GM12864 (cell line): ENCODE data around the gene PTPMT1.

ENCODE experiments used
- DNase-seq: peaks from one replicate; pipeline ENCODE4 v3.0.0-alpha.2; 2011; ENCODE audit warnings: low read depth
- H3K4me3 ChIP-seq: 2 replicates; pipeline ENCODE4 v1.5.1; 2011; ENCODE audit warnings: mild to moderate bottlenecking, low read depth, low read length, control low read depth
- TF ChIP-seq, protein P1 (sequence below): IDR thresholded peaks from 2 replicates; pipeline ENCODE4 v1.5.1; 2011; ENCODE audit warnings: low read depth, mild to moderate bottlenecking, moderate library complexity, low read length, control low read depth, inconsistent platforms; ENCODE audit errors: missing control alignments

PTPMT1 gene

DNA sequence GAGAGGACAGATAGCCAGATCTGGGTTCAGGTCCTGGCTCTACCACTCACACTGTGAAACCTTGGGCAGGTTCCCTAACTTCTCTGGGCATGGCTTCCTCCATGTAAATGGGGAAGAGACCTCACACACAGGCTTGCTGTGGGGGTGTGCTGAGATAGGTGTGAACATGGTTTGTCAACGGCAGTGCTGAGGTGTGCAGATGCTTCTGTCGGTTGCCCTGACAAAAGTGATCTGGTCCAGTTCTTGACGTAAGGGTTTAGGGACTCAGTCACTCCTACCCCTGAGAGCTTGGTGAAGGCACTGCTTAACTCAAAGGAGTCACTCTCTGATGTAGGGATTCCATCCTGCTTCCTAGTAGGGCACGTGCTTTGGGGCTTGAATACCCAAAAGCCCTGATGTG is 26.9 kb downstream of the PTPMT1 start:
- DNase-seq, result no peak
- TF ChIP-seq, protein P1, sequence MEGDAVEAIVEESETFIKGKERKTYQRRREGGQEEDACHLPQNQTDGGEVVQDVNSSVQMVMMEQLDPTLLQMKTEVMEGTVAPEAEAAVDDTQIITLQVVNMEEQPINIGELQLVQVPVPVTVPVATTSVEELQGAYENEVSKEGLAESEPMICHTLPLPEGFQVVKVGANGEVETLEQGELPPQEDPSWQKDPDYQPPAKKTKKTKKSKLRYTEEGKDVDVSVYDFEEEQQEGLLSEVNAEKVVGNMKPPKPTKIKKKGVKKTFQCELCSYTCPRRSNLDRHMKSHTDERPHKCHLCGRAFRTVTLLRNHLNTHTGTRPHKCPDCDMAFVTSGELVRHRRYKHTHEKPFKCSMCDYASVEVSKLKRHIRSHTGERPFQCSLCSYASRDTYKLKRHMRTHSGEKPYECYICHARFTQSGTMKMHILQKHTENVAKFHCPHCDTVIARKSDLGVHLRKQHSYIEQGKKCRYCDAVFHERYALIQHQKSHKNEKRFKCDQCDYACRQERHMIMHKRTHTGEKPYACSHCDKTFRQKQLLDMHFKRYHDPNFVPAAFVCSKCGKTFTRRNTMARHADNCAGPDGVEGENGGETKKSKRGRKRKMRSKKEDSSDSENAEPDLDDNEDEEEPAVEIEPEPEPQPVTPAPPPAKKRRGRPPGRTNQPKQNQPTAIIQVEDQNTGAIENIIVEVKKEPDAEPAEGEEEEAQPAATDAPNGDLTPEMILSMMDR, result no peak
- H3K4me3 ChIP-seq, result no peak overlapping the region

DNA sequence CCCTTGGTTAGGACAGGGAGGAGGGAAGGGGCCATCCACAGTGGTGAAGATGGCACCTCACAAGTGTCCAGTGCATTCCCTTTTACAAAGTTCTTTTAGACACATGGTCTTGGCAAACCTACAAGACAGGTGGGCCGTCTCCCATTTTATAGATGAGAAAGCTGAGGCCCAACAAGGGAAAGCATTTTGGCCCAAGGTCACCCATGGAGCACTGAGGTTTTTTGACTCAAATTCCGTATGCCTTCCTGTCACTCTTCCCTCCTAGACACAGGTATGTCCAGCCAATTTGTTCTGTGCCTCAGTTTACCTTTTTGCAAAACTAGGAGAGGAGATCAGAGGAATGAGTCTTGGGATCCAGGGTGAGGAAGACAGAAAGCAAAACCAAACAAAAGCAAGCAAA is 27.6 kb downstream of the PTPMT1 start:
- no peak for DNase-seq
- TF ChIP-seq, protein P1, result no peak
- no peak overlapping the region for H3K4me3 ChIP-seq

DNA sequence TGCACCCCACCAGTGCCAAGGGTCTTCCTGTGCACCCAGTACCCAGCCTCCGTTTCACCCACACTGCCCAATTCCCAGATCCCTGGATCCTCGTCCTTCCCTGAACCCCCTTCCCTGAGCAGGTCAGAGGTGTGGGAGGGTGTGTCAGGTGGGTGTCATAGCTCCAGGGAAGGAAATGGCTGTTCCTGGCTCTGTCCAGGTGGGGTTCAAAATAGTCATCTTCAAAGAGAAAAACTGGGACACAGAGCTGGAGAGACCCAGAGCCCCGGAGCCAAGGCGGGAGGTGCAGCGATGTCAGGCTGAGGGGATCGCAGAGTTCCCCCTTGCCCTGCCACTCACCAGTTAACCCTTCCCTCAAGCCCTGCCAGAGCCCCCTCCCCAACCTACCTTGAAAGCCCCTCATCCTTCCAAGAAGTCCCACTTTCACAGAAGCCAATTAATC is 28.1 kb downstream of the PTPMT1 start:
- H3K4me3 ChIP-seq, result no peak overlapping the region
- TF ChIP-seq, protein P1, result no peak
- no peak for DNase-seq

DNA sequence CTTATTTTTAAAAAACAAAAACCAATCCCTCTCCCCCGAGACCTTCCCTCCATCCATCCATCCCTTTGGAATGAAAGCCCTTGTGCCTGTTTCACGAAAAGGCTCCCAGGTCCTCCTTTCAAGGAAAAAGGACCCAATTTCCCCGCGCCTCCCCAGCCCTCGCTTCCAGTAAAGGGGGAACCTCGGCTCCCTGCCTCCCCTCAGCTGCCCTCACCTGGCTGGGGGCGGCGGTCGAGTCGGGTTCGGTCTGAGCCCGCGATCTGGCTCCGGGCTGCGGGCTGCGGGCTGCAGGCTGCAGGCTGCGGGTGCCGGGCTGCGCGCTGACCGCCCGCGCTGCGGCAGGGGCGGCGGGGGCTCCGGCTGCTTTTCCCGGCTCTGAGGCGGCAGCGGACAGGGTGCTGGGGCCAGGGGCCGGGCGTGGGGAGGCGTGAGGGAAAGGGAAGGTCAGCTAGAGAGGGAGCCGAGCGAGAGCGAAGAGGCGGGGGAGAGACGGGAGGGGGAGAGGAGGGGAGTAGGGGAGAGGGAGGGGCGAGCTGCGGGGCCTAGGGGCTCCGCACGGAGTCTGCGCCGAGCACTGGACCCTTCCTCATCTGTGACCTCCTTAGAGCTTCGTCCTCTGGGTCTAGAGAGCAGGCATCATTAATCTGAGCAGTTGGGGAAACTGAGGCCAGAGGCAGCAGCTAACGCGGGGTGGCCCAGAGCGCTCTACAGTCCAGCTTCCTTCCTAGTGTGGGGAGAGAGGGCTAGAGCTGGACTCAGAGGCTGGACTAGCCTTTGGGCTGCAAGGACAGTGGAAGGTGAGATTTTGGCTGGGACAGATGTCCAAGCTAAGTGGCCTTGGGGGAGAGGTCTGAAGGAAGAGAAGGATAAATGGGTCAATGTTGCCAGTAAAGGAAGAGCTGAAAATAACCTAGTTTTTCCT is 28.8 kb downstream of the PTPMT1 start, which contains the start of gene C1QTNF4:
Gene C1QTNF4 (minus strand): TSS at position 478 of the 922 bp plus-strand sequence. CDS start 3,601 bp downstream, outside the sequence.
- TF ChIP-seq, protein P1, result no peak
- no peak within 1 kb of the TSS for H3K4me3 ChIP-seq
- no peak for DNase-seq

DNA sequence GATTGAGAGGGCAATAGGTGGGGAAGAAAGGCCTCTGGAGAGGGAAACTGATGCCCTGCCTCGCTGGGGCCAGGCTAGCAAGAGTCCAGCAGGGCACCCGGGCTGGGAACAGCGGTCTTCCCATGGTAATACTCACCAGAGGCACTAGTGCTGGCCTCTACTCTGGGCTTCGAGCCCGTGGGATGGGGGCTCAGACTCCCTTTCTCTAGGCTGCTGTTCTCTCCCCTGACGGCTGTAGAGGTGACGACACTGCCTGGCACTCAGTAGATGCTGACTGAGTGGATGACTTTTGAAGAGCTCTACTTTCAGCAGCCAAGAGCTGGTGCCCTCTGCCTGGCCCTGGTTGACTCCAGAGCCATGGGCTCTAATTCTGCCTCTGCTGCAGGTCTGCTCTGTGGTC is 29.6 kb downstream of the PTPMT1 start:
- H3K4me3 ChIP-seq, result no peak overlapping the region
- TF ChIP-seq, protein P1, result no peak
- no peak for DNase-seq

DNA sequence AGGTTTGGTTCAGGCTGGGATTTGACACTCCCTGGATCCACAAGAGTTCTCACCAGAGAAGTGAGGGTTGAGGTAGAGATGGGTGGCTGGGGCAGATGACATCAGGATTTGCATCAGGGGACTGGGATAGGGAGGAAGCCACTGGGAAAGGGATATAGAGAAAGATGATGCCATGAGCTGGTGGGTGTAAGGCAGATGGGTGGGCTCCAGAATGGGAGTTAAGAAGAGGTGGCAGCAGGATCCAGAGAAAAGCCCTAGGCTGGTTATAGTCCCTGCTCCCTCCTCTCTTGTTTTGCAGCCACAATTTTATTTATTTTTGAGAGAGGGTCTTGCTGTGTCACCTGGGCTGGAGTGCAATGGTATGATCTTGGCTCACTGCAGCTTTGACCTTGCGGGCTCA is 30.6 kb downstream of the PTPMT1 start:
- TF ChIP-seq, protein P1, result no peak
- DNase-seq, result no peak
- H3K4me3 ChIP-seq, result no peak overlapping the region
